Right lobe of liver (tissue), 4 donors: ENCODE measurements around the gene ENPP5.

Experiments
- CTCF ChIP-seq, 4 donors: fragments of 200-600 bp in 3 of 4; fragments of 450-650 bp in 1 of 4; IDR thresholded peaks; one replicate each; pipeline versions ENCODE4 v1.5.1 to v1.8.0; 2016 to 2022; ENCODE audit warnings: antibody characterized with exemption in 4 of 4, mild to moderate bottlenecking in 2 of 4
- POLR2A ChIP-seq: fragments of 450-650 bp; IDR thresholded peaks from one replicate; pipeline ENCODE4 v1.6.1; 2017; ENCODE audit warnings: antibody characterized with exemption, mild to moderate bottlenecking
- donor health status: DM: no; HTN: no; CAD: no.
- donor health status: DM: no; HTN: no; CAD: no.
- donor health status: DM: no; HTN: yes; CAD: no.

GRCh38 chr6:46156701-46157100, 14.1 kb downstream of the ENPP5 start:
- TF ChIP-seq POLR2A (no peak), CTCF (IDR thresholded peaks at IDR 0.05) (no peak)
